CD4-positive, alpha-beta T cell treated with Interleukin-1 beta for 1 hour (primary cell): ENCODE data around the gene PNPLA5.

Experiments used
- DNase-seq, 2 donors: peaks; one replicate each; pipeline ENCODE4 v3.0.0-alpha.2; 2020 to 2022

PNPLA5 gene

DNA sequence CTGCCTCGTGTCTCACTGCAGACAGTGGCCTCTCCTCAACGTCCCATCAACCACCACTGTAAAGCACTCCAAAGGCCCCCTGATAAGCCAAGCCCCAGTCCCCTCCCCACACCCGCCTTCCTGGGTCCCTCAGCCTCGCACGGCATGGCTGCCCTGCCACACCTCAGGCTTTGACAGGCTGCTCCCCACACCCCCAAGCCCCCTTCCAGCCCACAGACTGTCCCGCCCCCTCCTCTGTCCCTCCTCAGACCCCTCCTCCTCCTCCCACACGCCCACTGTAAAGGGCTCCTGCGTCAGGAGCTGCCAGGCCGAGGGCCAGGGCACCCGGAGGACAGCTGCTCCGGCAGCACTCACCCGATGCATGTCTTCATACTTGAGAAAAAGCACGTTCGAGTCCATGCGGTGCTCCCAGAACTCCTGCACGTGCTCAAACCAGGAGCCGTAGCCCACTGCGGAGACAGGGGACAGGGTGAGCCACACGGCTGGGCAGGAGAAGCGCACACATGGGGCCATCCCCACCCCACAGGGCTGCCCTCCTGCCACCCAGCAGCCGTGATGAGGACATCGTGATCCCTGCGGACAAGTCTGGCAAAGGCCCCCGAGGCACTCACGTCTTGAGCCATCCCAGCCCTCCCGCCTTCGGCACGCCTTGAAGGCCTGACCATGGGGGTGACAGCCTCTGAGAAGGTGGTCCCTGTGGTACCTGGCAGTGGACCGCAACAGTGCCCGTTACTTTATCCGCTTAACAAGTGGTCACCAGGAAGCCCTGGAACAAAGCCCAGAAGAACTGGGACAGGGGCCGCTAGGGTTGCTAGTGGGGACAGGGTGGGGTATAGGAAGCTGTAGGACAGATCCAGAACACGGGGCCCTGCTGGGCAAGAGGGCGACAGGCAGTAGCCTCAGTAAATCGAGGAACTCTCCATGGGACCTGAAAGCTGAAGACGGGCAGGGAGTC is 58.2 kb downstream of the PNPLA5 start:
- no peak for DNase-seq

DNA sequence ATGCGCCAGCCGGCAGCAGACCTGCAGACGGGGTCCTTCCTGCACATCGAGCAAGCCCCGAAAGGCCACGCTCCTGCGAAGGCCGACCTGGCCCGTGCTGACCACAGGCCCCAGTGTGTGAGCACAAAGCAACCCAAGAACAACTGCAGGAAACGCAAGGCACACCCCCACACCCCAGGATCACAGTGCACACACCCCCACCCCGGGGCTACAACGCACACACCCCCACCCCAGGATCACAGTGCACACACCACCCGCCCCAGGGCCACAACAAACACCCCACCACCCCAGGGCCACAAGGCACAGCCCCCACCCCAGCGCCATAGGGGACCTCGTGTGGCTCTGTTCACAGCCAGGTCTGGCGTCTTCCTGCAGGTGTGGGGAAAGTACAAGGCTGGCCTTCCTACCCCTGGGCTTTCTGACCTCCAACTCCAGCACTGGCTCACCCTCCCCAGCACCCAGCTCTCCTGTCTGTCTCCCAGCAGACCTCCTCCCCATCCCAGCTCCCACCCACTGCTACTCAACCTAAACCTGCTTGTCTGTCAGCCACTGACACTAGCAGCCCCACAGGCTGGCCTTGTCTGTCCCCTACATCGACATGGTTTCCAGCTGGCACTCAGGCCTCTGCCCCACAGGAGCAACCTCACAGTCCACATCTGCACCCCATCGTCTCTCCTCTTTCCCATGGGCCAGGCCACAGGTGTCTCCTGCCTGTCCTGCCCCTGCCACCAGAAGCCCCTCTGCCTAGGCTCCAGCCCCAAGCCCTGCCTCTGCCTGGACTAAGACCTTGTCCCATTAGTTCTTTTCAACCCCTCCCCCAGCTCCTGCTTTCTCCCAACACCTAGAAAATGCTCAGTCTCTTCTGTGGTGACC is 59.2 kb downstream of the PNPLA5 start:
- DNase-seq: no peak

DNA sequence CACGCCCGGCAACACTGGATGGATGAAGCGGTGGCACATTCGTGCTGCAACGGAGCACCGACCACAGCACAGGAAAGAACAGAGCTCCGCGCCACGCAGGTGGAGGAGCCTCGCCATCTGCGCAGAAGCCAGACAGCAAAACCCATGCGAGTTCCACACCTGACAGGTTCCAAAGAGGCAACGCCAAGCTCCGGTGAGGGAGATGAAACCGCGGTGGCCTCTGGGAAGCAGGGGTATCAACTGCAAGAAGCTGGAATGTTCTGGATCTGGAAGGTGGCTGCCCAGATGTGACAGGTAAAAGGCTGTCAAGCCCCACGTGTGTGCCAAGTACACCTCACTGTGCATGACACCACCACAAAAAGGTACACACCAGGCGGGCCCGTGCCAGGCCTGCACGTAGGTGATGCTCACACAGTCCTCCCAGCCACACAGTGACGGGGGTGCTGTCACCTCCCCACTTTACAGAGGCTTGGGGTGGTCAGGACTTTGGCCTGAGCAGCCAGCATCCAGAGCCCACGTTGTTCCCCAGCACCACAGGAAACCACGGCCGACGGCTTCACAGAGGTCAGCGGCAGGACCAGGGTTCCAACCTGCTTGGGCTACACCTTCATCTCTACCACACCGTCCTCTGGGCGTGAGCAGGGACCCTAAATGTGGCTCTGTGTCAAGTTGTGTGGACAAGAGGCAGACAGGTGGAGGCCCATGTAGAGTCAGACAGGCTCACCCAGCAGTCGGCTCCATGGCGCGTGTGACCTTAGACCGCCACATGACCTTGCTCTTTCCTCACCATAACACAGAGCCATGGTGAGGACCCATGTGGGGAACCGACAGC is 60.0 kb downstream of the PNPLA5 start:
- DNase-seq: no peak

DNA sequence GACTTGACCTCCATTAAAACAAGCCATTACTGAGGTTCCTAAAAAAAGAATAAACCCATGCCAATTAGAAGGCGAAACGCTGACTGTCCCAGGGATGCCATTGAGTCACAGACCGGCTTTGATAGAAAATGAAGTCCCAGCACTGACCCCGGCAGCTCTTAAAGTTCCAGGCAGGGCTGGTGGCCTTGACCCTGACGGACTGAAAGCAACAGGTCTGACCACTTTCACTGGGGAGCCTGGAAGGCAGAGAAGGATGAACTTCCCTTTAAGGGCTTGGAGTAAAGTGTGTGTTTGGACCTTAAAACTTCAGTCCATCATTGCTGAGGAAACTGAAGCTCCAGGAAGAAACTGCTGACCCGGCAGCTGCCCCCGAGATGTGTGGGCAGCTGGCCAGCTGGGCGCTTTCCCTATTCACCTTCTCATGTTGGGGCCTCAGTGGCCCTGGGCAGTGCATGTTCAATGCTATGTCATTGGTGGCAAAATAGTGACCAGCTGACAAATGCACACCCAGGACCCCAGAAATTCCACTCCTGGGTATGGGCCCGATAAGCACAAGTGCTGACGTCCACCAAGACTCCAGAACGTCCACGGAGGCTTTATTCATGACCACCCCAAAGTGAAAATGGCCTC is 60.8 kb downstream of the PNPLA5 start:
- no peak for DNase-seq

DNA sequence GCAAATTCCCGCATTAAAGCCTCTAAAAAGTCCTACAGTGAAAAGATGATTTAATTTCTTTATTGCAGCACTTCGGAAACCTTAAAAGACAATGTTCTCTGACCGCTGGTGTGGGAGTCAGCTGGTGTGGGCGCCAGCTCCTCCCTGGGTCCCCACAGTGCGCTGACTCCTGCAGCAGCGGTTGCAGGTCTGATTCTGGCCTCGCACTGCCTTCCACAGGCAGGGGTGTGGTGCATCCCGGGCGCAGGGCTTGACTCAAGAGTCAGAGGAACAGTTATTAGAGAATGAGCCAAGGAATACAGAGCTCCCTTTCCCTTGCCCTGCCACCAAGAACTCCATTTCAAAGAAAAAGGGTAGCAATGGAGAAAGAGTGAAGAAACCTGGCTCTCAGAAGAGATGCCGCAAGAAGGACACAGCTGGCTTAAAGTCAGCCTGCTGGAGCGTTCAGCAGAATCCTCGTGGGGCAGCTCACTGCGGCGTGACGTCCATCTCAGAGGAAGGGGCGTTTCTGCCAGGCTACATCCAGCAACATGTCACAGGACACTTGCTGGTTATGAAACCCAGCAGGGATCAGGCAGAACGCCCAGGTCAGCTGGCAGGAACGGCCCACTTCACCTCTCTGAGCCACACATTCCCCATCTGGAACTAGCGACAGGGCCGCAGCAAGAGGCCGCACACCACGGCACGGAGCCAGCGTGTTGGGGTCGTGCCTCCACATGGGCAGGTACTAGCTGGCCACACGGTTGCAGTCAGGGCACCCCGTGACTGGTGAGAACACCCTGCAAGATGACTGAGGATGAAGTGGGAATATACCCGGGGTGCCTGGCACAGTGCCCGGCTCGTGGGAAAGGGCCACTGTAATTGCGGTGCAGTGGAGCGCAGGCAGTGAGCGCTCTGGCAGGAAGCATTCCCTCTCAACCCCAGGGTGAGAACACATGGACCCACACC is 61.6 kb downstream of the PNPLA5 start:
- DNase-seq: no peak
